Measurements from ENCODE around the gene HINFP.
A peak's percentile ranks its signal among the peaks of the same experiment; 100 is the strongest.
"Not testable (repeated sequence)": the region's sequence is repeated elsewhere in the genome, so short reads cannot be mapped to it uniquely, and the experiment has no call there.

The HINFP gene

DNA sequence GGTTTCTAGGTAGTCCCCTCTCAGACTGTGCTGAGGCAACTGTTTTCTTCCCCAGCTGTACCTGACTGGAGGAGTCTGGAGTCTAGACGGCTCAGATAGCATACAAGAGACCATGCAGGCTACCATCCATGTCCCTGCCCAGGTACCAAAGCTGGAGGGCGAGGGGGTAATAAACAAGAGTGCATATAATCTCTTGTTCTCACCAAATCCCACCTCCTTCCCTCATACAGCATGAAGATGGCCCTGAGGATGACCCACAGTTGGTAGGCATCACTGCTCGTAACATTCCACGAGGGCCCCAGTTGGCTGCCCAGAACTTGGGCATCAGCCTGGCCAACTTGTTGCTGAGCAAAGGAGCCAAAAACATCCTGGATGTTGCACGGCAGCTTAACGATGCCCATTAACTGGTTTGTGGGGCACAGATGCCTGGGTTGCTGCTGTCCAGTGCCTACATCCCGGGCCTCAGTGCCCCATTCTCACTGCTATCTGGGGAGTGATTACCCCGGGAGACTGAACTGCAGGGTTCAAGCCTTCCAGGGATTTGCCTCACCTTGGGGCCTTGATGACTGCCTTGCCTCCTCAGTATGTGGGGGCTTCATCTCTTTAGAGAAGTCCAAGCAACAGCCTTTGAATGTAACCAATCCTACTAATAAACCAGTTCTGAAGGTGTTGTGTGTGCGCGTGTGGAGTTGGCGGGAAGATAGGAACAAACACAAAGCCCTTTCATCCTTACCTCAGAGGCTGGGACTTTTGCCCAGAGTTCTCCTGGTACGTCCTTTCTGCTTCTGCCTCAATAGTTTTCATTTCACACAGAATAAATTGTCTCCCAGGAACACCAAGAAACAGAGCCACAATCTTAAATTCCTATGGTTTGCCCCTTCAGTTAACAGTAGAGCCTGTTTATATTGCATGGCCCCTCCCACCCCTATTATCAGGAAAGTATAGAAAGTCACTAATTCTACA is 28.2 kb upstream of the HINFP start:
- Mint-ChIP-seq H3K36me3 (ENCODE audit: insufficient read depth) (peaks cover 43% of the 10 kb centered on the region), H3K27me3 (no peaks in the 10 kb centered on the region), H3K9me3 (no peaks in the 10 kb centered on the region), H3K4me1 (ENCODE audit: low read depth in 2 of 2) (peaks cover 28 to 37% of the 10 kb centered on the region in 2 donors), H3K27ac (peak overlapping the region; percentile 95 to 97), H3K4me3 (peak overlapping the region; percentile 91 to 95)
- DNase-seq (no peak), ATAC-seq (replicated peaks) (no peak)

DNA sequence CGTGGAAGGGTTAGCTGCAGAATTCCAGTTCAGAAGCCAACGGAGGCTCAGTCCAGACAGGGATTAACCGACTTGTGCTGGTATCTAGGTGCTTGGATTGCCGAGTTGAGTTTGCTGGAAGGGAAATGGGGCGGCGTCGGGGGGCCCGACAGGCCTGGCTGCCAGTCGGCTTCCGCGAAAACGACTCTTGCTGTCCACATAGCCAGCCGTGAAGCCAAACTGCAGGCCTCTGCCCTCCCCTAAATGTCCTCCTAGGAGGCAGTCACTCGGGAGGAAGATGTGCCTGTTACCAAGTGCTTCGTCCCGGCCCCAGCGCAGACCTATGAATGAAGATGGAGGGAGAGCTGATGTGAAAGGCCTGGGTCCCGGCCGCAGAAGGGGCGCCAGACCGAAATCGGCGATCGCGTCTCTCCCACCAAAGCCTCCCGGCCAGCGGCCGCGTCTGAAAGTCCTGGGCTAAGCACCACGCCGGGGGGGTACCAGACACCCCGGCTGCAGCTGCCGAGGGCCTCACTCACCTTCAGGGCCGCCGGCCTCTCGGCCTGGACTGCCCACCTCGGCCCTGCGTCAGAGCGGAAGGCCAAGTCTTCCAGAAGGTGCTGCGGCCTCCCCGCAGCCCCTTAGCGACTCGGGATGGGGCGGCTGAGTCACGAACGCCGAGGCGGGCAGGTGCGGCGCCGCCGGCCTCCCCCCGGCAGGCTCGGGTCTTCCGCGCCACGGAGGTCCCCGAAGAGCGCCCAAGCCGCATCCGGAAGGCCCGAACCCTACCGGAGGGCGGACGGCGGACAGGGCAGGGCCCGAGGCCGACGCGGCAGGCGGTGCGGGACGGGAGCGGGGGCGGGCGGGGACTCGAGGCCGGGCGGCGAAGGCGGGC is 27.2 kb upstream of the HINFP start:
- Mint-ChIP-seq H3K36me3 (ENCODE audit: insufficient read depth) (peaks cover 51% of the 10 kb centered on the region), H3K27me3 (no peaks in the 10 kb centered on the region), H3K27ac (peak overlapping the region; percentile 95 to 97), H3K4me1 (ENCODE audit: low read depth in 2 of 2) (peaks cover 30 to 42% of the 10 kb centered on the region in 2 donors), H3K4me3 (peak overlapping the region; percentile 91 to 95), H3K9me3 (no peaks in the 10 kb centered on the region)
- ATAC-seq (replicated peaks) (peak; percentile 11), DNase-seq (peak in 2 of 3 experiments; percentile 33 to 35)

DNA sequence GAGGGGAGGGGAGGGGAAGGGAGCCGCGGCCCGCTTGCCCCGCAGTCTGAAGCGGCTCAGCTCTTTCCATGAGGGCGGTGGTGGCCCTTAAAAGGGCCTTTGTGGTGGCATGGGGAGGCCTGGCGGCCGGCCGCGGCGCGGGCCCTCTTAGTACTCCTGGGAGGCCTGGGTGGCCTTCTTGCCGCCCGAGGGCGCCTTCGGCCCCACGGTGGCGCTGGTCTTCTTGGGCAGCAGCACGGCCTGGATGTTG is 26.6 kb upstream of the HINFP start:
- H3K4me1 Mint-ChIP-seq (ENCODE audit: low read depth in 2 of 2): peaks cover 30 to 43% of the 10 kb centered on the region in 2 donors
- peaks cover 52% of the 10 kb centered on the region for H3K36me3 Mint-ChIP-seq (ENCODE audit: insufficient read depth)
- no peaks in the 10 kb centered on the region for H3K27me3 Mint-ChIP-seq
- H3K27ac Mint-ChIP-seq: peak overlapping the region; percentile 95 to 97
- H3K9me3 Mint-ChIP-seq: no peaks in the 10 kb centered on the region
- peak in 1 of 3 experiments; percentile 52 for DNase-seq
- peak overlapping the region; percentile 91 to 95 for H3K4me3 Mint-ChIP-seq
- ATAC-seq (replicated peaks): peak; percentile 36

DNA sequence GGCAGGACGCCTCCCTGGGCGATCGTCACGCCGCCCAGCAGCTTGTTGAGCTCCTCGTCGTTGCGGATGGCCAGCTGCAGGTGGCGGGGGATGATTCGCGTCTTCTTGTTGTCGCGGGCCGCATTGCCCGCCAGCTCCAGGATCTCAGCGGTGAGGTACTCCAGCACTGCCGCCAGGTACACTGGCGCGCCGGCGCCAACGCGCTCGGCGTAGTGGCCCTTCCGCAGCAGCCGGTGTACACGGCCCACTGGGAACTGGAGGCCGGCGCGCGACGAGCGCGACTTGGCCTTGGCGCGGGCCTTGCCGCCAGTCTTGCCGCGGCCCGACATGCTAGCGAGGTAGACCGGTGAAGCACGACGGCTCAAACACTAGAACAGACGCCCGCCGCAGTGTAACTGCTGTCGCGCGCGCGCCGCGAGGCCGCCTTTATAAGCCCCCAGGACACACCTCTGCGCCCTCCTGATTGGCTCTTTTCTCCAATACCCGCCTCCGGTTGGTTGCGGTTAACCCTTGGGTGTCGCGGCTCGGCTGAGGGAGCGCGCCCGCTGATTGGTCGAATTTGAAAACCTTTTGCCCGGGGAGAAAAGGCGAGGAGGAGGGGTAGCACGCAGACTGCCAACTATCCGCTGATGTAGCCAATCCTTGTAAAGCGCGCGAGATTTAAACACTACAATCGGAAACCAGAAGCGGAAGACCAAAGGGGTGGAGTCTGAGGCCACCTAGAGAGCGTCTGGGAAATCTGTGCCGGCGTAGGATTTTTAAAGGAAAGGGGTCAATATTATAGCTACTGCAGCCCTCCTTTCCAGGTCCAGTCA is 26.1 kb upstream of the HINFP start:
- peaks cover 52% of the 10 kb centered on the region for H3K36me3 Mint-ChIP-seq (ENCODE audit: insufficient read depth)

DNA sequence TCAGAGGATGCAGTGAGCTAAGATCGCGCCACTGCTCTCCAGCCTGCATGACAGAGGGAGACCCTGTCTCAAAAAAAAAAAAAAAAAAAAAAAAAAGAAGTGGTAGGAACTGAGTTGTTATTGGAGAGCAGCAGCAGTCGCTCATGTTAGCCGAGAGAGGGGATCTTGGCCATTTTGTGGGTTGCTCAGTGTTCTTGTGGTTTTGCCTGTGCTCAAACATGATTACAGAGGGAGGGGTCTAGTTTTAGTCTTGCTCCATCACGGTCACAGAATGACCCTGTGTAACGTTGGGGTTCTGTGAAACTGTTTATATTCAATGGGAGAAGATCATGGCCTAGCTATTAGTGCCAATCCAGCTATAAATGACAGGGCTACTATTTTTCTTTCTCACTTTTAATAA is 21.7 kb upstream of the HINFP start:
- Mint-ChIP-seq H3K9me3 (no peaks in the 10 kb centered on the region), H3K4me1 (ENCODE audit: low read depth in 2 of 2) (peaks cover 27 to 37% of the 10 kb centered on the region in 2 donors), H3K27me3 (no peaks in the 10 kb centered on the region), H3K36me3 (ENCODE audit: insufficient read depth) (peaks cover 35% of the 10 kb centered on the region), H3K4me3 (peak overlapping the region in 1 of 2 donors; percentile 90), H3K27ac (no peak overlapping the region)
- DNase-seq (no peak), ATAC-seq (replicated peaks) (no peak)

More for the DNA sequence above, 26.1 kb upstream of the HINFP start:
- peak; percentile 85 for ATAC-seq (replicated peaks)
- no peaks in the 10 kb centered on the region for H3K27me3 Mint-ChIP-seq
- H3K4me1 Mint-ChIP-seq (ENCODE audit: low read depth in 2 of 2): peaks cover 33 to 49% of the 10 kb centered on the region in 2 donors
- peak; percentile 99 for DNase-seq
- H3K9me3 Mint-ChIP-seq: no peaks in the 10 kb centered on the region
- peak overlapping the region; percentile 91 to 95 for H3K4me3 Mint-ChIP-seq
- H3K27ac Mint-ChIP-seq: peak overlapping the region; percentile 95 to 97

DNA sequence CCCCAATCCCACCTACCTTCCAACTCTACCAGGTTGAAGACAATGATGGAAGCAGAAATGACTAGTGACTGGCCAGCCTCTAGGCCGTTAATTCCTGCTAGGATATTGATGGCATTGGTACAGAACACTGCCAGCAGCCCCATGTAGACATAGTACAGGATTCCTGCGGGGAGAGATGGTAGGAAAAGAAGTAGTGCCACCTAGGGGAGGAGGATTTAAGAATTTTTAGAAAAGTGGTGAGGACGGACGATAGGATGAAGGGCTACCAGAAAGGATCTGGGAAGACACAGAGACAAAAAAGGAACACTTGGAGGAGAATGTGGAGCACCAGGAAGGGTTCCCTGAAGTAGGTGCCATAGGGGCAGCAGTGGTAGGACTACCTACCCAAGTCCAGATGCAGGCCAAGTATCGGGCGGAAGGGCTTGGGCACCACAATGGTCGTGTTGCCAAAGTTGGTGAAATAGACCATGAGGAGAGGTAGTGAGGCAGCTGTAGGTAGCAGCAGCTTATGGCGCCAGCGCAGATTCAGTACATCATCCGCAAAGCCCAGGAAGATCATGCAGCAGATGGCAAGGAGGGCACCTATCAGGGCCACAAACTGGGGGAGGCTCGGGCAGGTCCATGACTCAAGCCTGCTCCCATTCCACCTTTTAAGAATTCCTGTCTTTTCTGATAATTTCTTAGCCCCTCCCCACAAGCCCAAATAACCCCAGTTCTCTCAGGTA is 21.0 kb upstream of the HINFP start:
- ATAC-seq (replicated peaks) (no peak), DNase-seq (no peak)
- H3K27ac Mint-ChIP-seq: peak overlapping the region in 1 of 2 donors; percentile 15
- H3K9me3 Mint-ChIP-seq: no peaks in the 10 kb centered on the region
- H3K27me3 Mint-ChIP-seq: no peaks in the 10 kb centered on the region
- peaks cover 23 to 30% of the 10 kb centered on the region in 2 donors for H3K4me1 Mint-ChIP-seq (ENCODE audit: low read depth in 2 of 2)
- peaks cover 28% of the 10 kb centered on the region for H3K36me3 Mint-ChIP-seq (ENCODE audit: insufficient read depth)
- H3K4me3 Mint-ChIP-seq: peak overlapping the region; percentile 90 to 92

DNA sequence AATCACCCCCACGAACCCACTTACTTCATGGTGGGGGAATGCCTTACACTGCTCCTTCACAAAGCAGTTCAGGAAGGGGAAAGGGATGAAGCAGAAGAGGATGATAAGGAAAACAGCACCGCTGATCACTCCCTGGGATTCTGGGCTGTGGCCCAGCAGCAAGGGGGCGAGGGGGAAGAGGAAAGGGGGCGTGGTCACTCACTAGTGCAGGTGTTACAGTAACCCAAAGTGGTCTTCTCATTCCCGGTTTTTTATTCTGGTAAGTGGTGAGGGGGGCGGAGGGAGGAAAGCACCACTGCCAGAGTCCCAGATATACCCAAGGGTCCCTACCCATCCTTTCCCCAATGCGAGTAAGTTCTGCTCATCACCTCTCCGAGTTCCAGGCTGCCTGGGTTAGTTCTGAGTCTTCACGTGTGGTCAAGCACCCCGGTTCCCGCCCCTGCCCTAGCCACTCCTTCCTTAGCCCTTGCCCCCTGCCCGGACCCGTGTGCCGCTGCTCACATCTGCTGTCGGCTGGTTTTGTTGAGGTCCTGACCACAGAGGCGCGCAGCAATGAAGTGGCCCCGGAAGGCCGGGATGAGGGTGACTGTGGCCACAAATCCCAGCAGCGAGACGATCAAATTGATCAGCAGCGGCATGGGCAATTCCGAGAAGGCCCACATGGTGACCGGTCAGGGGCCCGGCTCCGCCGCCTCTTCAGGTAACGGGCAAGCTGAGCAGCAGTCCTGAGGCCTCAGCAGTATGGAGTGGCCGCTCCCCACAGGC is 20.2 kb upstream of the HINFP start:
- peak overlapping the region; percentile 95 to 98 for H3K27ac Mint-ChIP-seq
- no peaks in the 10 kb centered on the region for H3K27me3 Mint-ChIP-seq
- peaks cover 20% of the 10 kb centered on the region for H3K36me3 Mint-ChIP-seq (ENCODE audit: insufficient read depth)
- DNase-seq (no peak), ATAC-seq (replicated peaks) (peak; percentile 7)
- H3K4me3 Mint-ChIP-seq: peak overlapping the region; percentile 90 to 92
- peaks cover 22 to 24% of the 10 kb centered on the region in 2 donors for H3K4me1 Mint-ChIP-seq (ENCODE audit: low read depth in 2 of 2)
- no peaks in the 10 kb centered on the region for H3K9me3 Mint-ChIP-seq

DNA sequence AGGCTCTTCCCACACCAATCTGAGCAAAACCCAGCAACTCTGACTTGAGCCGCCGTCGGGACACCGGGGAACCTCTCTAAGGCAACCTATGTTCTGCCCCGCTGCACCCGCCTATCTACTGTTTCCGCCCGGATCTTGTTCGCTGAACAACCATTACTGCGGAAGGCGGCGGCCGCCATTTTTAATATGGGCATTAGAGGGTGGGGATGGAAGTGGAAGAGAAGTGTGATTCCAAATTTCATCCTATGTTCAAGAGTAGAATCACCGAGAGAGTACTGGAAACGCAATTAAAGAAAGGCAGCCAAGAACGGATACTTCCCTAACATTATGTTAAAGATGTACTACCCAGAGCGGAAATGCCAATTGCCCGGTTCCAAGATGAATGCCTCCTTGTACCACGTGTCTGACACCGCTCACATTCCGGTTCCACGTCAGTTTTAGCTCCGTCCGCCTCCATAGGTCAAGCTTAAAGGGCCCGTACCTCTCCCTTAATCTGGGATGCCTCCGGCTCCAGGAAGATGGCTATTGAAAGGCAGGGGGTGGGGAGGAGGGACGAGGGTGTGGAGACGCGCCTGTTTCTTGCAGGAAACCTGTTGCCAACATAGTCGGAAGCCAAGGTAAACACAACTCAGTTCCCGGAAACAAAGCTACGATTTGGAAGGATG is 19.5 kb upstream of the HINFP start, which contains the start of gene DPAGT1:
DPAGT1 (minus strand) TSS at position 95 of the 665 bp plus-strand sequence. CDS start 198 bp downstream, outside the sequence.
- peak within 1 kb of the TSS; percentile 95 to 98 for H3K27ac Mint-ChIP-seq
- H3K27me3 Mint-ChIP-seq: no peaks in the 10 kb centered on the region
- H3K4me3 Mint-ChIP-seq: peak within 1 kb of the TSS; percentile 90 to 92
- DNase-seq (peak; percentile 77 to 84 (median 78)), ATAC-seq (replicated peaks) (peak; percentile 89)
- H3K9me3 Mint-ChIP-seq: no peaks in the 10 kb centered on the region
- H3K4me1 Mint-ChIP-seq (ENCODE audit: low read depth in 2 of 2): peaks cover 26 to 30% of the 10 kb centered on the region in 2 donors
- peaks cover 19% of the 10 kb centered on the region for H3K36me3 Mint-ChIP-seq (ENCODE audit: insufficient read depth)

DNA sequence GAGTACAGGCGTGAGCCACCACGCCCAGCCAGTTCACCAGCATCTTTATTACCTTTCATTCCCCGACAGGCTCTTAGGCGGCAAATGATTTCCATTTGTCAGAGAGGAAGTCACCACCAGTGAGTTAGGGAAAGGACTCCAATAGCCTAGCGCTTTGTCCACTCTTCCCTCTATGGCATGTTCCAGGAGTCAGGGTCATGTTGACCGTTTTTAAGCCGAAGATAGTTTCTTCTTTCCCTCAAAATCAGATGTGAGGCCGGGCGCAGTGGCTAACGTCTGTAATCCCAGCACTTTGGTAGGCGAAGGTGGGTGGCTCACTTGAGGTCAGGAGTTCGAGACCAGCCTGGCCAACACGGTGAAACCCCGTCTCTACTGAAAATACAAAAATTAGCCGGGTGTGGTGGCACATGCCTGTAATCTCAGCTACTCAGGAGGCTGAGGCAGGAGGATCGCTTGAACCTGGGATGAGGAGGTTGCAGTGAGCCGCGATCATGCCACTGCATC is 18.2 kb upstream of the HINFP start:
- peaks cover 19% of the 10 kb centered on the region for H3K36me3 Mint-ChIP-seq (ENCODE audit: insufficient read depth)
- H3K4me3 Mint-ChIP-seq: peak overlapping the region; percentile 90 to 92
- not testable (repeated sequence) for ATAC-seq (replicated peaks); H3K27me3 Mint-ChIP-seq; H3K9me3 Mint-ChIP-seq; DNase-seq
- peaks cover 27 to 33% of the 10 kb centered on the region in 2 donors for H3K4me1 Mint-ChIP-seq (ENCODE audit: low read depth in 2 of 2)
- peak overlapping the region; percentile 95 to 98 for H3K27ac Mint-ChIP-seq

DNA sequence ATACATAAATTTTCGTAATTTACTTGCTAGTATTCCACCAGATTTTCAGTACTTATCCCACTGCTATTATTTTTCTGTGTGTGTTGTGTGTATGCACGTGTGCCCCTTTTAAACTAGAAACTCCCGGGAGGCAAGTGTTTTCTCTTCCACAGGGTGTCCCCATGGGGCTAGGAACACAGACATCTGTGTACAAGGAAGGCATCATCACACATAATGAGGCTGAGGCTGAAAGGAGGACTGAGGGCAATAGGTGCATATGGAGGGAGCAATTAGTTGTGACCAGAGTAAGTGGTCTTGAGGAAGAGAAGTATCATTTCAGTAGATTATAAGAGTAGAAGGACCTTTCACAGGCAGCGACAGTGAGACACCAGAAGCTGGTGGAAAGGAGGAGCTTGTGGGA is 17.6 kb upstream of the HINFP start:
- Mint-ChIP-seq H3K9me3 (no peaks in the 10 kb centered on the region), H3K4me1 (ENCODE audit: low read depth in 2 of 2) (peaks cover 31 to 37% of the 10 kb centered on the region in 2 donors), H3K27ac (no peak overlapping the region), H3K36me3 (ENCODE audit: insufficient read depth) (peaks cover 15% of the 10 kb centered on the region), H3K27me3 (no peaks in the 10 kb centered on the region), H3K4me3 (peak overlapping the region in 1 of 2 donors; percentile 10)
- DNase-seq: no peak
- ATAC-seq (replicated peaks): no peak
